Measurements from ENCODE around the gene HTR7. TPM values are rescaled to one million over a fixed set of nuclear protein-coding genes. Genes with fewer than 3 reads are reported as not detected.
"Not testable (repeated sequence)": the region's sequence is repeated elsewhere in the genome, so short reads cannot be mapped to it uniquely, and the experiment has no call there.

Gene HTR7
- 18.3 and 19.6 TPM in 2 replicates for total RNA-seq (2014; rRNA removed)
- 2.1 TPM for polyA plus RNA-seq (2012)

GRCh38 chr10:90857635-90858460 lies at the start of gene HTR7:
Gene HTR7, minus strand, starts transcription at chr10:90858039. Its CDS starts 368 bp downstream, at chr10:90857671.
- DNase-seq (ENCODE audit: low read depth), result peak; percentile 58

- DNase-seq (ENCODE audit: low read depth), result no peak
Observed at GRCh38 chr10:90906596-90906995, 48.8 kb upstream of the HTR7 start.

GRCh38 chr10:90905925-90906324 lies 48.1 kb upstream of the HTR7 start:
- DNase-seq (ENCODE audit: low read depth), result no peak

- not testable (repeated sequence) for DNase-seq (ENCODE audit: low read depth)
Observed at GRCh38 chr10:90896916-90897315, 39.1 kb upstream of the HTR7 start.

GRCh38 chr10:90893190-90893589 lies 35.4 kb upstream of the HTR7 start:
- no peak for DNase-seq (ENCODE audit: low read depth)

- DNase-seq (ENCODE audit: low read depth), result no peak
Observed at GRCh38 chr10:90890347-90890746, 32.5 kb upstream of the HTR7 start.

GRCh38 chr10:90889636-90890035 lies 31.8 kb upstream of the HTR7 start:
- no peak for DNase-seq (ENCODE audit: low read depth)

GRCh38 chr10:90888387-90888786 lies 30.5 kb upstream of the HTR7 start:
- DNase-seq (ENCODE audit: low read depth), result no peak

- no peak for DNase-seq (ENCODE audit: low read depth)
Observed at GRCh38 chr10:90887555-90887954, 29.7 kb upstream of the HTR7 start.

- DNase-seq (ENCODE audit: low read depth), result peak; percentile 71
Observed at GRCh38 chr10:90885176-90885575, 27.3 kb upstream of the HTR7 start.

GRCh38 chr10:90884431-90884830 lies 26.6 kb upstream of the HTR7 start:
- peak; percentile 89 for DNase-seq (ENCODE audit: low read depth)

- peak; percentile 49 for DNase-seq (ENCODE audit: low read depth)
Observed at GRCh38 chr10:90880059-90880719, 22.4 kb upstream of the HTR7 start.

- no peak for DNase-seq (ENCODE audit: low read depth)
Observed at GRCh38 chr10:90879062-90879461, 21.2 kb upstream of the HTR7 start.

GRCh38 chr10:90872648-90873020 lies 14.8 kb upstream of the HTR7 start:
- DNase-seq (ENCODE audit: low read depth), result no peak

GRCh38 chr10:90871766-90872647 lies 14.2 kb upstream of the HTR7 start, which contains the start of gene RPP30:
Gene RPP30, plus strand, starts transcription at chr10:90871974. Its CDS starts 13 bp downstream, at chr10:90871987.
- peak; percentile 77 for DNase-seq (ENCODE audit: low read depth)

- peak; percentile 89 for DNase-seq (ENCODE audit: low read depth)
Observed at GRCh38 chr10:90871279-90871765, 13.5 kb upstream of the HTR7 start.

GRCh38 chr10:90866050-90866598 lies 8.3 kb upstream of the HTR7 start:
- DNase-seq (ENCODE audit: low read depth), result no peak

GRCh38 chr10:90865401-90865800 lies 7.6 kb upstream of the HTR7 start:
- DNase-seq (ENCODE audit: low read depth), result peak; percentile 52

- peak; percentile 54 for DNase-seq (ENCODE audit: low read depth)
Observed at GRCh38 chr10:90862908-90863514, 5.2 kb upstream of the HTR7 start.

GRCh38 chr10:90860790-90861189 lies 3.0 kb upstream of the HTR7 start:
- no peak for DNase-seq (ENCODE audit: low read depth)

- peak; percentile 86 for DNase-seq (ENCODE audit: low read depth)
Observed at GRCh38 chr10:90859321-90859751, 1.5 kb upstream of the HTR7 start.

All from LHCN-M2 (cell line).